GM19025 (cell line): ENCODE results near the gene H3-3A.
"Not testable (repeated sequence)": the region's sequence is repeated elsewhere in the genome, so short reads cannot be mapped to it uniquely, and the experiment has no call there.

ENCODE experiments used
- ATAC-seq: cut with Tn5 transposase; IDR thresholded peaks from one replicate; pipeline ENCODE4 v1.9.1; 2021; ENCODE audit warnings: mild to moderate bottlenecking, low read depth, moderate library complexity; ENCODE audit not compliant: unreplicated experiment

The H3-3A gene

GRCh38 chr1:226082959-226083301 lies 20.4 kb downstream of the H3-3A start:
- peak; percentile 7 for ATAC-seq

- ATAC-seq = peak; percentile 92
Measured at GRCh38 chr1:226083302-226084101, 21.0 kb downstream of the H3-3A start.

GRCh38 chr1:226085675-226086285 lies 23.3 kb downstream of the H3-3A start:
- ATAC-seq = no peak

GRCh38 chr1:226086776-226087175 lies 24.3 kb downstream of the H3-3A start:
- ATAC-seq = no peak

GRCh38 chr1:226091461-226091860 lies 28.9 kb downstream of the H3-3A start:
- ATAC-seq = no peak

- ATAC-seq = not testable (repeated sequence)
Measured at GRCh38 chr1:226092048-226092820, 29.7 kb downstream of the H3-3A start.

GRCh38 chr1:226092965-226093364 lies 30.4 kb downstream of the H3-3A start:
- no peak for ATAC-seq

GRCh38 chr1:226093621-226094020 lies 31.1 kb downstream of the H3-3A start:
- ATAC-seq = no peak

- no peak for ATAC-seq
Measured at GRCh38 chr1:226094451-226094850, 31.9 kb downstream of the H3-3A start.

- ATAC-seq = no peak
Measured at GRCh38 chr1:226095286-226095685, 32.8 kb downstream of the H3-3A start.

GRCh38 chr1:226097866-226098625 lies 35.5 kb downstream of the H3-3A start:
- no peak for ATAC-seq

GRCh38 chr1:226098870-226099835 lies 36.6 kb downstream of the H3-3A start:
- no peak for ATAC-seq

GRCh38 chr1:226100436-226101391 lies 38.2 kb downstream of the H3-3A start:
- no peak for ATAC-seq

GRCh38 chr1:226104671-226105121 lies 42.2 kb downstream of the H3-3A start:
- ATAC-seq = no peak

- ATAC-seq = no peak
Measured at GRCh38 chr1:226107471-226108460, 45.2 kb downstream of the H3-3A start.

- no peak for ATAC-seq
Measured at GRCh38 chr1:226108935-226109828, 46.7 kb downstream of the H3-3A start.
